Heart left ventricle (tissue), 13 donors: ENCODE measurements around the gene STATH.
"Not testable (repeated sequence)": the region's sequence is repeated elsewhere in the genome, so short reads cannot be mapped to it uniquely, and the experiment has no call there.

Experiments used
- CTCF ChIP-seq, 12 donors: fragments of 200-600 bp; sonication (generic) in 4 of 12; IDR thresholded peaks; one replicate each; pipeline versions ENCODE4 v1.5.0 to v1.8.0; 2018 to 2022; ENCODE audit warnings: antibody characterized with exemption in 12 of 12, mild to moderate bottlenecking in 5 of 12
- POLR2A ChIP-seq, 2 donors: fragments of 450-650 bp; IDR thresholded peaks; one replicate each; pipeline ENCODE4 v1.6.1; 2017; ENCODE audit warnings: antibody characterized with exemption in 2 of 2, mild to moderate bottlenecking in 2 of 2, moderate library complexity in 2 of 2
- donor health status: ischemic (EF 13 %, LVEDD 7.1; RV severe dilation, severe dysfunction).
- donor health status: DM: no; HTN: yes; CAD: no.
- donor health status: DM: no; HTN: no; CAD: no.
- donor health status: ischemic (EF 25% LVEDD 6.9; RV normal size, moderate dysfunction).
- donor health status: ischemic (EF 25% LVEDD 5.7; RV mildly dilated, moderate dysfunction).
- donor health status: ischemic (EF 35%, LVEDD 5.7; RV mildly dilated, moderate dysfunction).
- donor health status: nonischemic (EF 11% LVEDD 7.7; RV severe dilation, severe dysfunction).
- donor health status: DM: yes; HTN: yes; CAD: no.
- donor health status: PGD.
- donor health status: ischemic (EF 29% LVEDD 5.4; RV normal size, mild dysfunction).
- donor health status: nonischemic (EF 23%, LVEDD 6.1; RV moderate dilation, normal function).

- TF ChIP-seq CTCF, POLR2A (IDR thresholded peaks at IDR 0.05): not testable (repeated sequence)
These were observed 44.2 kb downstream of the STATH start for GRCh38 chr4:70039928-70040327.
